Measurements from ENCODE around the gene TRUB1.

- TF ChIP-seq SP1 (IDR thresholded peaks at IDR 0.05), result no peak
- no peak for TF ChIP-seq ELF4 (IDR thresholded peaks at IDR 0.05)
- no peak for TF ChIP-seq L3MBTL2 (conservative IDR thresholded peaks at IDR 0.05)
- no peak for TF ChIP-seq ZNF384 (IDR thresholded peaks at IDR 0.05)
Measured at GRCh38 chr10:114932945-114933344, 5.0 kb upstream of the TRUB1 start.

Data from HEK293T (cell line).